BJ (cell line): ENCODE measurements around the gene SHISA9. TPM values are rescaled to one million over a fixed set of nuclear protein-coding genes. Genes with fewer than 3 reads are reported as not detected.

ENCODE experiments used
- CTCF ChIA-PET: fragments of 350-600 bp; formaldehyde crosslinking; extraction: SDS; loops from one replicate; lab custom pipeline; 2021; ENCODE audit warnings: antibody characterized with exemption, inconsistent platforms; lab: Yijun Ruan, JAX
- POLR2A ChIA-PET: fragments of 300-600 bp; sonication (Branson Sonifier 250); formaldehyde crosslinking; extraction: SDS; loops from one replicate; lab custom pipeline; 2021; ENCODE audit warnings: antibody characterized with exemption; lab: Charles Lee
- DNase-seq: peaks from one replicate; pipeline ENCODE4 v3.0.0-alpha.2; 2011; ENCODE audit warnings: low read depth
- H3K27me3 ChIP-seq: 2 replicates; pipeline ENCODE4 v1.6.0; 2011; ENCODE audit warnings: low read length; ENCODE audit not compliant: control insufficient read depth, insufficient read depth
- H3K36me3 ChIP-seq: 2 replicates; pipeline ENCODE4 v1.5.1; 2011; ENCODE audit warnings: low read length; ENCODE audit not compliant: control insufficient read depth, insufficient read depth
- H3K4me3 ChIP-seq: 2 replicates; pipeline ENCODE4 v1.5.1; 2011; ENCODE audit warnings: low read depth, mild to moderate bottlenecking, control low read depth, low read length
- CTCF ChIP-seq: IDR thresholded peaks from 2 replicates; pipeline ENCODE4 v1.5.1; 2011; ENCODE audit warnings: low read depth, mild to moderate bottlenecking, control low read depth, inconsistent platforms, low read length, moderate library complexity; ENCODE audit not compliant: insufficient read depth
- polyA plus RNA-seq: library from polyadenylated mRNA; depleted of rRNA; stranded (reverse); fragments of >200 nt; gene quantifications from 2 replicates; pipeline ENCODE4 v1.2.3, GENCODE V29; 2011

Gene SHISA9
- polyA plus RNA-seq, 1 experiment, result not detected

- Histone ChIP-seq H3K27me3 (no peaks in the 10 kb centered on the region), H3K4me3 (no peak overlapping the region), H3K36me3 (no peaks in the 10 kb centered on the region)
- ChIA-PET POLR2A (no interaction called here), CTCF (interaction anchor here (0.6 kb wide), 1 partner anchor 489 kb away, joined by 3 read pairs; no protein-coding TSS in a partner anchor)
- TF ChIP-seq CTCF, result no peak
- DNase-seq, result no peak
Measured at GRCh38 chr16:12988071-12988470, 86.7 kb downstream of the SHISA9 start.

- no peaks in the 10 kb centered on the region for H3K27me3 ChIP-seq
- no peaks in the 10 kb centered on the region for H3K36me3 ChIP-seq
- no peak overlapping the region for H3K4me3 ChIP-seq
- CTCF ChIA-PET, result no interaction called here
- POLR2A ChIA-PET, result no interaction called here
- no peak for TF ChIP-seq CTCF
- no peak for DNase-seq
Measured at GRCh38 chr16:12992066-12992465, 90.7 kb downstream of the SHISA9 start.

- no peak for DNase-seq
- no peaks in the 10 kb centered on the region for H3K36me3 ChIP-seq
- POLR2A ChIA-PET, result no interaction called here
- CTCF ChIA-PET, result interaction anchor here (0.6 kb wide), 1 partner anchor 880 kb away, joined by 3 read pairs; no protein-coding TSS in a partner anchor
- no peak for TF ChIP-seq CTCF
- no peaks in the 10 kb centered on the region for H3K27me3 ChIP-seq
- no peak overlapping the region for H3K4me3 ChIP-seq
Measured at GRCh38 chr16:12994402-12994801, 93.0 kb downstream of the SHISA9 start.

GRCh38 chr16:12995721-12996372, 94.4 kb downstream of the SHISA9 start:
- Histone ChIP-seq H3K27me3 (no peaks in the 10 kb centered on the region), H3K36me3 (no peaks in the 10 kb centered on the region), H3K4me3 (no peak overlapping the region)
- POLR2A ChIA-PET, result no interaction called here
- no peak for TF ChIP-seq CTCF
- DNase-seq, result no peak
- CTCF ChIA-PET, result no interaction called here

- no peak for DNase-seq
- POLR2A ChIA-PET, result no interaction called here
- TF ChIP-seq CTCF, result no peak
- H3K4me3 ChIP-seq, result no peak overlapping the region
- no peaks in the 10 kb centered on the region for H3K27me3 ChIP-seq
- CTCF ChIA-PET, result interaction anchor here (0.5 kb wide), 1 partner anchor 544 kb away, joined by 4 read pairs; no protein-coding TSS in a partner anchor
- H3K36me3 ChIP-seq, result no peaks in the 10 kb centered on the region
Measured at GRCh38 chr16:12998361-12999085, 97.1 kb downstream of the SHISA9 start.
